Measurements from ENCODE around the gene TXK.

- TF ChIP-seq CTCF (IDR thresholded peaks at IDR 0.05; ENCODE audit: insufficient read depth, low read length), result no peak
- TF ChIP-seq POLR2AphosphoS5 (IDR thresholded peaks at IDR 0.05; ENCODE audit: low read depth), result no peak
These were observed 83.0 kb downstream of the TXK start for GRCh38 chr4:48051078-48051477.
